Astrocyte (in vitro differentiated cells and primary cell): ENCODE results near the gene CHST15.

Experiments
- CTCF ChIP-seq: IDR thresholded peaks from 2 replicates; pipeline ENCODE4 v1.5.1; 2011; ENCODE audit warnings: low read depth, mild to moderate bottlenecking, inconsistent platforms, low read length, moderate library complexity; ENCODE audit not compliant: insufficient read depth
- EZH2 ChIP-seq: IDR thresholded peaks from 2 replicates; pipeline ENCODE4 v1.6.1; 2012; ENCODE audit warnings: mild to moderate bottlenecking, low read length, inconsistent platforms; ENCODE audit not compliant: insufficient read depth

DNA sequence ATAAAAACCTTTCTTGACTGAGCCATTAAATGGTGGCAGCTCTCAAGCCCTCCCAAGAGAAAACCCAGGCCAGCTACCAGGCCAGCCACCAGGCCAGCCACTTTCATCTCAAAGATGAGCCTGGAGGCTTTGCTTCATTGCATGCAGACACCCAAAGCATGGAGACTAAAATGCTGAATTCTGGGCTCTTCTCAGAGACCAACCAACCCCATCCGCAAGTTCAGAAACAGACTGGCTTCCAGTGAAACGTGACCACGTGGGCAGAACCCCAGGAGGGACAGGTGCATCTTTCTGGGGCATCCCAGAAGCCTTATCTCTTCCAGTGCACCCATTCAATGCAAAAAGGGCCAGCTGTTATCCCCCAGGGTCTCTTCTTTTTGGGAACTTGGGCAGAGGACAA lies 20.9 kb downstream of the CHST15 start:
- TF ChIP-seq CTCF (no peak), EZH2 (no peak)
